ENCODE results near the gene RFTN2. TPM values are rescaled to one million over a fixed set of nuclear protein-coding genes. Genes with fewer than 3 reads are reported as not detected.

RFTN2 gene
- total and polyA plus RNA-seq, 9 of the 15 experiments (the other 6 are each of a cell fraction or from before 2014, with no cell fraction given), result 0.01 to 0.11 (median 0.04) TPM; not detected in 6

DNA sequence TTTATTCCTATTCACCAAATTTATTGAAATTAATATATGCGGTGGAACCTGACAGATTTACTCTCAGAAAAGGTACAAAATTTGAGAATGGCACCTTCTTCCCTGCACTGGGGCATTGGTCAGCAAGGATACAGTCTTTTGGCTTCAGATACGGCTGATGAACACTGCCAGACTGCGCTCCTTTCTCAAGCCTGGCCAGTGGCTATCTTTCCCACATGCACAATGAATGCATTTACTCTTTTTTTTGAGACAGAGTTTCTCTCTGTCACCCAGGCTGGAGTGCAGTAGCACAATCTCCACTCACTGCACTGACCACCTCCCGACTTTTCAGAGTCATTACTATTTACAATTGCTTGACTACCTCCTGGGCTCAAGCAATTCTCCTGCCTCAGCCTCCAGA is 97.9 kb downstream of the RFTN2 start:
- H3K9ac ChIP-seq (ENCODE audit: insufficient read depth in 1 of 2, low read depth in 2 of 2, low read length in 2 of 2), result no peak overlapping the region
- no peak overlapping the region for H2AFZ ChIP-seq (ENCODE audit: low read depth, low read length)
- ATAC-seq, result no peak
- no peak for FAIRE-seq
- no peak overlapping the region for H3K4me2 ChIP-seq (ENCODE audit: insufficient read depth, low read length)
- no peaks in the 10 kb centered on the region for H3K4me1 ChIP-seq (replicated peaks in 1 of 2; ENCODE audit: control insufficient read depth in 2 of 2, insufficient read depth in 2 of 2, low read length in 2 of 2)
- ChIA-PET POLR2A (interaction anchor here (1.2 kb wide), 1 partner anchor 11 kb away, joined by 4 read pairs; no protein-coding TSS in a partner anchor), CTCF (ENCODE audit: low intra/inter-chr PET ratio) (no interaction called here)
- H3K9me3 ChIP-seq (replicated peaks; ENCODE audit: control insufficient read depth, insufficient read depth, low read depth, low read length), result no peaks in the 10 kb centered on the region
- H4K20me1 ChIP-seq (replicated peaks; ENCODE audit: control insufficient read depth, insufficient read depth, low read length), result no peaks in the 10 kb centered on the region
- no peaks in the 10 kb centered on the region for H3K79me2 ChIP-seq (ENCODE audit: control insufficient read depth, insufficient read depth, low read length)
- in situ Hi-C loops (cut with MboI) (no loop called here), intact Hi-C loops (cut with micrococcal nuclease) (no loop called here)
- no peaks in the 10 kb centered on the region for H3K9me1 ChIP-seq (ENCODE audit: control insufficient read depth, insufficient read depth, low read length)
- H3K27me3 ChIP-seq (ENCODE audit: control insufficient read depth in 2 of 2, insufficient read depth in 2 of 2, low read length in 2 of 2), result peaks cover 2 to 6% of the 10 kb centered on the region in 2 experiments; a peak in 1 of 5 replicates
- WGBS (ENCODE audit: insufficient coverage, low coverage, missing lambda C conversion rate), result 13% methylated on average over 3 of the region's 4 CpGs
- H3K4me3 ChIP-seq, result no peak overlapping the region
- no peak for DNase-seq (ENCODE audit: extremely low read depth in 1 of 4, low spot score in 3 of 4)
- no TSS peak for BruUV-seq (replicated peaks)
- no peak overlapping the region for H3K27ac ChIP-seq (ENCODE audit: extremely low read depth, low read depth, low read length)
- H3K36me3 ChIP-seq (ENCODE audit: control insufficient read depth, insufficient read depth, low read length), result no peaks in the 10 kb centered on the region
- TF ChIP-seq PYGO2 (tag; IDR thresholded peaks at IDR 0.05) (no peak), ZFX (CRISPR knock-in tag; IDR thresholded peaks at IDR 0.05) (no peak), TFAM (CRISPR knock-in tag; conservative IDR thresholded peaks at IDR 0.05) (no peak), ADNP (tag; IDR thresholded peaks at IDR 0.05) (no peak), ZNF75A (CRISPR knock-in tag; IDR thresholded peaks at IDR 0.05) (no peak), OTX1 (CRISPR knock-in tag; IDR thresholded peaks at IDR 0.05) (no peak), ZNF165 (CRISPR knock-in tag; IDR thresholded peaks at IDR 0.05; ENCODE audit: borderline replicate concordance) (no peak), XRCC3 (IDR thresholded peaks at IDR 0.05) (no peak), TRIM24 (IDR thresholded peaks at IDR 0.05) (no peak), ZC3H8 (IDR thresholded peaks at IDR 0.05) (no peak)
- TF ChIP-seq, protein P1, sequence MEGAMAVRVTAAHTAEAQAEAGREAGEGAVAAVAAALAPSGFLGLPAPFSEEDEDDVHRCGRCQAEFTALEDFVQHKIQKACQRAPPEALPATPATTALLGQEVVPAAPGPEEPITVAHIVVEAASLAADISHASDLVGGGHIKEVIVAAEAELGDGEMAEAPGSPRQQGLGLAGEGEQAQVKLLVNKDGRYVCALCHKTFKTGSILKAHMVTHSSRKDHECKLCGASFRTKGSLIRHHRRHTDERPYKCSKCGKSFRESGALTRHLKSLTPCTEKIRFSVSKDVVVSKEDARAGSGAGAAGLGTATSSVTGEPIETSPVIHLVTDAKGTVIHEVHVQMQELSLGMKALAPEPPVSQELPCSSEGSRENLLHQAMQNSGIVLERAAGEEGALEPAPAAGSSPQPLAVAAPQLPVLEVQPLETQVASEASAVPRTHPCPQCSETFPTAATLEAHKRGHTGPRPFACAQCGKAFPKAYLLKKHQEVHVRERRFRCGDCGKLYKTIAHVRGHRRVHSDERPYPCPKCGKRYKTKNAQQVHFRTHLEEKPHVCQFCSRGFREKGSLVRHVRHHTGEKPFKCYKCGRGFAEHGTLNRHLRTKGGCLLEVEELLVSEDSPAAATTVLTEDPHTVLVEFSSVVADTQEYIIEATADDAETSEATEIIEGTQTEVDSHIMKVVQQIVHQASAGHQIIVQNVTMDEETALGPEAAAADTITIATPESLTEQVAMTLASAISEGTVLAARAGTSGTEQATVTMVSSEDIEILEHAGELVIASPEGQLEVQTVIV (CRISPR knock-in tag; IDR thresholded peaks at IDR 0.05; ENCODE audit: borderline replicate concordance), result no peak
- TF ChIP-seq, protein P2, sequence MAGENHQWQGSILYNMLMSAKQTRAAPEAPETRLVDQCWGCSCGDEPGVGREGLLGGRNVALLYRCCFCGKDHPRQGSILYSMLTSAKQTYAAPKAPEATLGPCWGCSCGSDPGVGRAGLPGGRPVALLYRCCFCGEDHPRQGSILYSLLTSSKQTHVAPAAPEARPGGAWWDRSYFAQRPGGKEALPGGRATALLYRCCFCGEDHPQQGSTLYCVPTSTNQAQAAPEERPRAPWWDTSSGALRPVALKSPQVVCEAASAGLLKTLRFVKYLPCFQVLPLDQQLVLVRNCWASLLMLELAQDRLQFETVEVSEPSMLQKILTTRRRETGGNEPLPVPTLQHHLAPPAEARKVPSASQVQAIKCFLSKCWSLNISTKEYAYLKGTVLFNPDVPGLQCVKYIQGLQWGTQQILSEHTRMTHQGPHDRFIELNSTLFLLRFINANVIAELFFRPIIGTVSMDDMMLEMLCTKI (IDR thresholded peaks at IDR 0.05; ENCODE audit: partially characterized antibody), result no peak

All from K562 (cell line).